BLaER1 (cell line): ENCODE measurements around the gene COA1.
"Not testable (repeated sequence)": the region's sequence is repeated elsewhere in the genome, so short reads cannot be mapped to it uniquely, and the experiment has no call there.

Experiments used
- H3K27ac ChIP-seq: shearing (Covaris generic); formaldehyde crosslinking; 2 replicates; pipeline ENCODE4 v1.8.1; 2022
- H3K27me3 ChIP-seq: shearing (Covaris generic); formaldehyde crosslinking; 2 replicates; pipeline ENCODE4 v1.8.1; 2022
- H3K36me3 ChIP-seq: shearing (Covaris generic); formaldehyde crosslinking; 2 replicates; pipeline ENCODE4 v1.8.1; 2022
- H3K4me1 ChIP-seq: shearing (Covaris generic); formaldehyde crosslinking; 2 replicates; pipeline ENCODE4 v1.8.1; 2022
- H3K4me2 ChIP-seq: shearing (Covaris generic); formaldehyde crosslinking; 2 replicates; pipeline ENCODE4 v1.8.1; 2022
- H3K4me3 ChIP-seq: shearing (Covaris generic); formaldehyde crosslinking; 2 replicates; pipeline ENCODE4 v1.8.1; 2022
- H3K9ac ChIP-seq: shearing (Covaris generic); formaldehyde crosslinking; 2 replicates; pipeline ENCODE4 v1.8.1; 2022
- H3K9me3 ChIP-seq: shearing (Covaris generic); formaldehyde crosslinking; 2 replicates; pipeline ENCODE4 v1.8.1; 2022
- H4K20me1 ChIP-seq: shearing (Covaris generic); formaldehyde crosslinking; 2 replicates; pipeline ENCODE4 v1.8.1; 2022
- Cebpa-rat ChIP-seq: shearing (Covaris generic); IDR thresholded peaks from 2 replicates; pipeline ENCODE4 v1.8.1; 2022

Gene COA1

DNA sequence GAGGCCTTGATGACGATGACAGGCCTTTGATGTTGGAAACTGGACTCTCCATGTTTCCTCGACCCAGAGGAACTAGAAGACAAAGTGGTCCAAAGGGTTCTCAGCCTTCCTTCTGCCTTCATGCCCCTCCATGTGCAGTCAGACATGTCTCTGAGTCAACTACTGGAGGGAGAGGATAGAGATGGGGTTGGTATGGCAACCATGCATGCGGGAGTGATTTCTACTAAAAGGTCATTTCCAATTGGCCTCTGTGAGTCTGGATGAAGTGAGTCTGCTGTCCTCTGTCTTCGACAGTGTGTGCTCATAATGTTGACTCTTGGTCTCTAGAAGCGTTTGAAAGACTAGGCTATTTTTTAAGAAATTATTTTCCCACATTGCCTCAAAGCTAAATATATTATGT is 117.2 kb downstream of the COA1 start:
- Histone ChIP-seq H3K4me1 (no peaks in the 10 kb centered on the region), H3K4me3 (no peak overlapping the region), H3K9me3 (no peaks in the 10 kb centered on the region), H3K4me2 (no peak overlapping the region), H4K20me1 (no peaks in the 10 kb centered on the region), H3K27ac (no peak overlapping the region), H3K27me3 (no peaks in the 10 kb centered on the region), H3K9ac (no peak overlapping the region), H3K36me3 (peaks cover 78% of the 10 kb centered on the region)
- TF ChIP-seq Cebpa-rat = no peak

DNA sequence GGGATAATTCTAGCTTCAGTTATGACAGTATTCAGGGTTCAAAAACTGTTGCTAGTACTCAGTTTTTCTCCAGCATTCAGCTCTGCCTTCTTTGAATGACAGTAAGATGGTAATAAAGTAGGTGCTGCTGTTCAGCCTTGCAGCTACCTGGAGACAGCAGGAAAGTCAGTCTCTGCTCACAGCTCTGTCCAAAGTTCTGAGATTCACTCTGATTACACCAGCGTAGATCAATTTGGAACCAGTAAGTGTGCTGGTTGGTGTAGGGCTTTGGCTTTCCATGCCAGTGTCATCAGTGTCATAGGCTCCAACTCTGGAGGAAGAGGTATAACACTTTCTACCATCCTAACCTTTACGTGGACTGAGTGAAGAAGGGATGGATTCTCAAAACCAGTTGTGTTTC is 120.2 kb downstream of the COA1 start:
- H3K9me3 ChIP-seq = no peaks in the 10 kb centered on the region
- TF ChIP-seq Cebpa-rat = no peak
- no peaks in the 10 kb centered on the region for H3K27me3 ChIP-seq
- no peak overlapping the region for H3K27ac ChIP-seq
- H3K36me3 ChIP-seq = peaks cover 64% of the 10 kb centered on the region
- no peak overlapping the region for H3K4me2 ChIP-seq
- no peak overlapping the region for H3K9ac ChIP-seq
- H3K4me3 ChIP-seq = no peak overlapping the region
- no peaks in the 10 kb centered on the region for H3K4me1 ChIP-seq
- peaks cover 14% of the 10 kb centered on the region; the same call in 1 of the 2 replicates for H4K20me1 ChIP-seq

DNA sequence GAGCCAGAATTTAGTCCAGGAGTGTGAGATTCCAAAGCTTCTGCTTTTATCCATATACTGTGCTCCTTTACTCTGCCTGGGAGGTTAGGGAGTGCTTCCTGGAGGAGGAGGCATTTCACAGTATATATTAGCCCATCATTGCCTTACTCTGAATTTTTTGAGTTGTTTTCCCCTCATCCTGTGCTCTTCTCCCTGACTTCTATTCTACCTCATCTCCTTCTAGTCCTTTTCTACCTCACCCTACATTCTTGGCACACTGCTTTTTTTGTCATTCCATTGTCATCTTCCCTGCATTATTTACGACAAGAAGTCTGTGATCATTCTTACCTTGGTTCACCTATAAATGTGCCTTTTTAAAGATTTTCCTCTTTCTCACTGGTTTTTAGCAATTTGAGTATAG is 125.1 kb downstream of the COA1 start:
- Histone ChIP-seq H3K36me3 (peaks cover 33% of the 10 kb centered on the region), H4K20me1 (peaks cover 41% of the 10 kb centered on the region; the same call in 1 of the 2 replicates), H3K9ac (no peak overlapping the region), H3K27me3 (no peaks in the 10 kb centered on the region), H3K27ac (no peak overlapping the region), H3K4me1 (no peaks in the 10 kb centered on the region), H3K9me3 (no peaks in the 10 kb centered on the region), H3K4me2 (no peak overlapping the region), H3K4me3 (no peak overlapping the region)
- no peak for TF ChIP-seq Cebpa-rat

DNA sequence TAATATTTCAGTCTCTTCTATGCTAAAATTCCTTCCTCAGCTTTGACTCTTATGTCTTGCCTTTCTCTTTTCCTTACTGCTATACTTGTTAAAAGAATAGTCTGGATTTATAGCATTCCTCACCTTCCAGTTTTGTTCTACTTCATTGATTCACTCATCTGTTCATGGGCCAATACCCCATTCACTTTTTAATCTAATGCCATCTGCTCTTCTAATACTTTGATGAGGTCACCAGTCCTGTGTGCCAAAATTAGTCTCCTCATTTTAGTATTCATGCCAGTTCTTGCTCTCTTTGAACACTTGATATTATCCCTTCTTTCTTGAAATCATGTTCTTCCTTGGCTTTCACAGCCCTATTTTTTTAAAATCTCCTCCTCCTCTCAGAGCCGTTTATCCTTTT is 127.1 kb downstream of the COA1 start:
- H3K27ac ChIP-seq = no peak overlapping the region
- H3K4me2 ChIP-seq = no peak overlapping the region
- peaks cover 36% of the 10 kb centered on the region for H3K36me3 ChIP-seq
- peaks cover 41% of the 10 kb centered on the region; the same call in 1 of the 2 replicates for H4K20me1 ChIP-seq
- H3K4me1 ChIP-seq = no peaks in the 10 kb centered on the region
- H3K9ac ChIP-seq = no peak overlapping the region
- H3K27me3 ChIP-seq = no peaks in the 10 kb centered on the region
- no peak for TF ChIP-seq Cebpa-rat
- no peak overlapping the region for H3K4me3 ChIP-seq
- H3K9me3 ChIP-seq = no peaks in the 10 kb centered on the region

DNA sequence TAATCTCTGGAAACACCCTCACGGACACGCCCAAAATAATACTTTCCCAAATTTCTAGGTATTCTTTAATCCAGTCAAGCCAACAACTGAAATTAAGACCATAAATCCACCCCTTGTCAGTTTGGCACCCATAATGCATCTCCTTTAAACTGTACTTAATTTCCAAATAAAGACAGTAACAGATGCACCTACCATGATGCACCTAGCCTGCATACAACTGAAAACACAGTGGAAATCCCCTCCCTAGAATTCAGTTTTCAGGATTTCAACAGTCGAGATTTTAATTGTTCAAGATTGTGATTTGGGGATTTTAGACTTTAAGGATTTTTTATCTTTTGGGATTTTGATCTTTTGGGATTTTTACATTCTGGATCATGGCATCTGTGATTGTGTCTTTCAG is 129.3 kb downstream of the COA1 start:
- H3K27ac ChIP-seq = no peak overlapping the region
- H3K4me3 ChIP-seq = no peak overlapping the region
- H3K27me3 ChIP-seq = no peaks in the 10 kb centered on the region
- TF ChIP-seq Cebpa-rat = no peak
- H3K9me3 ChIP-seq = no peaks in the 10 kb centered on the region
- peaks cover 38% of the 10 kb centered on the region for H4K20me1 ChIP-seq
- no peak overlapping the region for H3K4me2 ChIP-seq
- peaks cover 33% of the 10 kb centered on the region for H3K36me3 ChIP-seq
- no peak overlapping the region for H3K9ac ChIP-seq
- no peaks in the 10 kb centered on the region for H3K4me1 ChIP-seq

DNA sequence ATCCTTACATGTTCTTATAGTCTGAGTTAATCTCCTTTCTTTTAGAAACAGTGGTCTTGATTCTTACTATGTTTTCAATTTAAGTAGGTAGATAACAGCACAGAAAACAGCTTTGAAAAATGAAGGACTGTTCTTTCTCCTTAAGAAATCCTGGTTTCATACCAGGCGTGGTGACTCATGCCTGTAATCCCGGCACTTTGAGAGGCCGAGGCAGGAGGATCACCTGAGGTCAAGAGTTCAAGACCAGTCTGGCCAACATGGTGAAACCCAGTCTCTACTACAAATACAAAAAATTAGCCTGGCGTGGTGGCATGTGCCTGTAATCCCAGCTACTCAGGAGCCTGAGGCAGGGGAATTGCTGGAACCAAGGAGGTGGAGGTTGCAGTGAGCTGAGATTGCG is 132.9 kb downstream of the COA1 start:
- H3K9ac ChIP-seq, H3K9me3 ChIP-seq, H3K4me3 ChIP-seq, H3K27me3 ChIP-seq, H3K27ac ChIP-seq, H3K4me2 ChIP-seq, H3K4me1 ChIP-seq: not testable (repeated sequence)
- peaks cover 49% of the 10 kb centered on the region for H4K20me1 ChIP-seq
- H3K36me3 ChIP-seq = peaks cover 33% of the 10 kb centered on the region

DNA sequence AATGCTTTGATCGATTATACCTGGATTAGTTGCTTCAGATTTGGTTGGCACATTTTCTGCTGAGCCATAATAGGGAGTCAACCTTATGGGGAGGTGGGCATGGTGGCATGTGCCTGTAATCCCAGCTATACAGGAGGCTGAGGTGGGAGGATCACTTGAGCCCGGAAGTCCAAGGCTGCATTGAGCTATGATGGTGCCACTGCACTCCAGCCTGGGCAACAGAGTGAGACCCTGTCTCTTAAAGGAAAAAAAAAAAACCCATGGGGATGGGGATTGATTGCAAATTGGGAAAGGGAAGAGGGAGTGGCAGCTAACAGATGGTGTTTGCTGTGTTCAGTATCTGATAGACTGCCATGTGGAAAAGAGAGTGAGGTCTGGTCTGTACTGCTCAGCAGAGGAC is 135.3 kb downstream of the COA1 start:
- Histone ChIP-seq H3K4me2 (no peak overlapping the region), H3K4me1 (no peaks in the 10 kb centered on the region), H3K36me3 (peaks cover 22% of the 10 kb centered on the region), H3K9ac (no peak overlapping the region), H3K9me3 (no peaks in the 10 kb centered on the region), H3K4me3 (no peak overlapping the region), H3K27ac (no peak overlapping the region), H3K27me3 (no peaks in the 10 kb centered on the region), H4K20me1 (peaks cover 64% of the 10 kb centered on the region)
- no peak for TF ChIP-seq Cebpa-rat

DNA sequence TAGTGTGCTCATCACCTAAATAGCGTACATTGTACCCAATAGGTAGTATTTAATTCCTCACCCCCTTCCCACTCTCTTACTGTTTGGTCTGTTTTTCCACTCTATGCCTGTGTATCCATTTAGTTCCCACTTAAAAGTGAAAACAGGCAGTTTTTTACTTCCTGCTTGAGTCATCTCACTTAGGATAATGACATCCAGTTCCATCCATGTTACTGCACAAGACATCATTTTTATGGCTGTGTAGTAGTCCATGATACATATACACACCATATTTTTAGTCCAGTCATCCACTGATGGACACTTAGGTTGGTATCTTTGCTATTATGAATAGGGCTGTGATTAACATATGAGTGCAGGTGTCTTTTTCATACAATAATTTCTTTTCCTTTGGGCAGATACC is 136.3 kb downstream of the COA1 start:
- Histone ChIP-seq H3K27me3 (no peaks in the 10 kb centered on the region), H3K36me3 (peaks cover 12% of the 10 kb centered on the region), H3K9ac (no peak overlapping the region), H4K20me1 (peaks cover 74% of the 10 kb centered on the region), H3K27ac (no peak overlapping the region), H3K9me3 (no peaks in the 10 kb centered on the region), H3K4me1 (no peaks in the 10 kb centered on the region), H3K4me3 (no peak overlapping the region), H3K4me2 (no peak overlapping the region)
- no peak for TF ChIP-seq Cebpa-rat

DNA sequence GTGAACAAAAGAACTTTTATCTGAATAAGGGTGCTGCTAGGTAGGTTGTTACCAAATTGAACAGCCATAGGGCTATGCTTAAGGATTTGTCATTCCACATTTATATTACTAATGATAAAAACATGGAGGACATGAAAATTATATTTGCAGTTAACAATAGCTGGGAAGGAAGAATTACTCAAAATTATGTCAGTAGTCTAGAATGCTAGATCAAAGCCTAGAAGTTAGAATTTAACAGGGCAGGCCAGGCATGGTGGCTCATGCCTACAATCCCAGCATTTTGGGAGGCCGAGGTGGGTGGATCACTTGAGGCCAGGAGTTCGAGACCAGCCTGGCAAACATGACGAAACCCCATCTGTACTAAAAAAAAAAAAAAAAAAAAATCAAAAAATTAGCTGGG is 137.0 kb downstream of the COA1 start:
- H3K4me2 ChIP-seq = no peak overlapping the region
- H3K36me3 ChIP-seq = peaks cover 7% of the 10 kb centered on the region
- H3K9ac ChIP-seq = no peak overlapping the region
- H3K4me3 ChIP-seq = no peak overlapping the region
- H3K27me3 ChIP-seq = no peaks in the 10 kb centered on the region
- H4K20me1 ChIP-seq = peaks cover 80% of the 10 kb centered on the region
- H3K4me1 ChIP-seq = no peaks in the 10 kb centered on the region
- H3K27ac ChIP-seq = no peak overlapping the region
- H3K9me3 ChIP-seq = no peaks in the 10 kb centered on the region
- no peak for TF ChIP-seq Cebpa-rat

DNA sequence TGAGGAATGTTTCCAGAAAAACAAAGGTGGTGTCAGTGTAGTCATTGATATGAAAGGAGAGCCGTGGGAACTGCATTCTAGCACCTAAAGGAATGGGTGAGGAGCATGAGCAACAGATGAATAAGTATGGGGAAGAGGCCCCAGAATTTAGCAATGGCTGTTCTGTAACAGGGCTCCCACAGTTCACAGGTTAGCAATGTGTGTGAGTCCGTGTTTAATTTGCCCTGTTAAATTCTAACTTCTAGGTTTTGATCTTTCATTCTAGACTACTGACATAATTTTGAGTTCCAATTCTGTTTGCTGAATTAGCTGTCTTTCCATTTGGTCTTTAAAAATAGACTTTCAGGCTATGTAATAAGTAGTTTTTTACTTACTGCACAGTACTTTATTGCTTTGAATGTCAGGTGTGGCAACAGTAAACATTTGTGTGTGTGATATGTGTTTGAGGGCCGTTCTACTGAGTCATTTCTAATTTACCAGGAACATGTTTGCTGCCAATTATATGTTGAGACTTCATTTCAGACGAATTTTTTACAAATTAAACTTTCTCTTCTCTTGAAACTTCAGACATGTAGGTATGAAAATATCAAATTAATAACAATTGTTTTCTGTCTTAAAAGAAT is 137.7 kb downstream of the COA1 start:
- Histone ChIP-seq H3K36me3 (peaks cover 4% of the 10 kb centered on the region), H4K20me1 (peaks cover 86% of the 10 kb centered on the region), H3K4me3 (no peak overlapping the region), H3K4me1 (no peaks in the 10 kb centered on the region), H3K9me3 (no peaks in the 10 kb centered on the region), H3K27ac (no peak overlapping the region), H3K27me3 (no peaks in the 10 kb centered on the region), H3K9ac (no peak overlapping the region), H3K4me2 (no peak overlapping the region)
- TF ChIP-seq Cebpa-rat = no peak
